Esophagus squamous epithelium (tissue), 4 donors: Measurements from ENCODE around the gene BAHCC1.

Experiments
- CTCF ChIP-seq, 6 experiments: fragments of 450-650 bp in 4 of 6; fragments of 200-600 bp in 2 of 6; sonication (generic) in 2 of 6; IDR thresholded peaks; one replicate each; pipeline ENCODE4 v1.5.1; 2016 to 2019; ENCODE audit warnings: antibody characterized with exemption in 6 of 6, mild to moderate bottlenecking in 4 of 6, moderate library complexity in 4 of 6
- POLR2A ChIP-seq, 4 donors: fragments of 450-650 bp; IDR thresholded peaks; one replicate each; pipeline ENCODE4 v1.6.1; 2017; ENCODE audit warnings: antibody characterized with exemption in 4 of 4, mild to moderate bottlenecking in 4 of 4, moderate library complexity in 3 of 4

- TF ChIP-seq CTCF (IDR thresholded peaks at IDR 0.05): no peak
- no peak for TF ChIP-seq POLR2A (IDR thresholded peaks at IDR 0.05)
Observed at GRCh38 chr17:81493198-81494038, 98.2 kb downstream of the BAHCC1 start.
